Fibroblast of lung (primary cell): ENCODE data around the gene NXPE3.

Experiments
- EZH2 ChIP-seq: IDR thresholded peaks from 2 replicates; pipeline ENCODE4 v1.5.1; 2012; ENCODE audit warnings: low read length, control low read depth, mild to moderate bottlenecking; ENCODE audit errors: missing control alignments
- TF ChIP-seq, protein P1 (sequence below), 2 donors: IDR thresholded peaks in 1 of 2; conservative IDR thresholded peaks in 1 of 2; 1 replicate in 1 of 2; 2 replicates in 1 of 2; pipeline ENCODE4 v1.5.1; 2011 to 2012; ENCODE audit warnings: low read length in 2 of 2, control low read depth in 1 of 2, inconsistent platforms in 1 of 2, low read depth in 1 of 2, mild to moderate bottlenecking in 1 of 2

DNA sequence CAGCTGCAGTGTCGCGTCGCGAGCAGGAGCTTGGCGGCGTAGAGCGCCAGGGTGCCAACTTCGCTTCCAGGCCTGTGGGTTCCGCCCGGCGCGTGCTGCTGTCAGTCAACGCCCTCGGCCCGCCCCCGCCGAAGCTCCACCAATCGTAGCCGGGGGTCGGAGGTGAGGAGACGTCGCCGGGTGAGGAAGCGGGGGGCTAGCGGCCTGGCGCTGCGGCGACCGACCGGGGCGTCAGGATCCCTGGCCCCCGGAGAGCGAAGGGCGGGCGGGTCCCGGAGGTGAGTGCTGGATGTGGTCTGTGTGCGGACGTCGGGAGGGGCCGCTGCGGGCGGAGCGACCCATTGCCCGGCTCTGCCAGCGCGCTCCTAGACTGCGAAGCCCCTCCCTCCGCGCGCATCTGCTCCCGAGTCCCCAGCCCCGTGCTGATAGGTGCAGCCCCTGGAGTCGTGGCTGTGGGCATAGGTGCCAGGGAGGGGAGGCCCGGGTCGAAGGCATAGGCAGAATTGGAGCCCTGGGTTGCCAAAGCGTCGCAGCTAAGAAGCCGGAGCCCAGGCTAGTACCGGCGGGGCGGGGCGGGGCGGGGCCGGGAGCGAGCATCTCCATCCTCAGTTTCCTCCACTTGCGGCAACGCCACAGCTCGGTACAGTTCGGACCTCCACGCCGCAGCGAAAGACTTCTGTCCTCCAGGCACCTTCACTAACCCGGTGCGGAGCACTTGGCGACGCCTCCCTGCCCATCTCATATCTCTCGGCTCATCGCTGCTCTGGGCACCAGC, at the start of gene NXPE3:
- TF ChIP-seq EZH2, result no peak
- TF ChIP-seq, protein P1, sequence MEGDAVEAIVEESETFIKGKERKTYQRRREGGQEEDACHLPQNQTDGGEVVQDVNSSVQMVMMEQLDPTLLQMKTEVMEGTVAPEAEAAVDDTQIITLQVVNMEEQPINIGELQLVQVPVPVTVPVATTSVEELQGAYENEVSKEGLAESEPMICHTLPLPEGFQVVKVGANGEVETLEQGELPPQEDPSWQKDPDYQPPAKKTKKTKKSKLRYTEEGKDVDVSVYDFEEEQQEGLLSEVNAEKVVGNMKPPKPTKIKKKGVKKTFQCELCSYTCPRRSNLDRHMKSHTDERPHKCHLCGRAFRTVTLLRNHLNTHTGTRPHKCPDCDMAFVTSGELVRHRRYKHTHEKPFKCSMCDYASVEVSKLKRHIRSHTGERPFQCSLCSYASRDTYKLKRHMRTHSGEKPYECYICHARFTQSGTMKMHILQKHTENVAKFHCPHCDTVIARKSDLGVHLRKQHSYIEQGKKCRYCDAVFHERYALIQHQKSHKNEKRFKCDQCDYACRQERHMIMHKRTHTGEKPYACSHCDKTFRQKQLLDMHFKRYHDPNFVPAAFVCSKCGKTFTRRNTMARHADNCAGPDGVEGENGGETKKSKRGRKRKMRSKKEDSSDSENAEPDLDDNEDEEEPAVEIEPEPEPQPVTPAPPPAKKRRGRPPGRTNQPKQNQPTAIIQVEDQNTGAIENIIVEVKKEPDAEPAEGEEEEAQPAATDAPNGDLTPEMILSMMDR (conservative IDR thresholded peaks at IDR 0.05 in 1 of 2, IDR thresholded peaks at IDR 0.05 in 1 of 2; ENCODE audit: low read depth in 1 of 2, low read length in 2 of 2), result no peak
